ENCODE data around the gene AKR1C1.
"Not testable (repeated sequence)": the region's sequence is repeated elsewhere in the genome, so short reads cannot be mapped to it uniquely, and the experiment has no call there.

- TF ChIP-seq CTCF, POLR2A (IDR thresholded peaks at IDR 0.05): not testable (repeated sequence)
Observed at GRCh38 chr10:5010043-5010442, 46.8 kb downstream of the AKR1C1 start.

Measured in testis (tissue), 2 donors.